Measurements from ENCODE around the gene TBC1D3B. TPM values are rescaled to one million over a fixed set of nuclear protein-coding genes. Genes with fewer than 3 reads are reported as not detected.

Gene TBC1D3B
- total RNA-seq, 1 experiment from 2014 or later, result 11.3 TPM

- intact Hi-C loops (cut with micrococcal nuclease), result loop anchor here (10.0 kb wide), 1 partner anchor 309 kb away; no protein-coding TSS in a partner anchor
- Histone ChIP-seq H3K9me3 (ENCODE audit: control insufficient read depth in 1 of 2, insufficient read depth in 1 of 2, low read depth in 1 of 2, low read length in 2 of 2) (no peaks in the 10 kb centered on the region), H3K9ac (ENCODE audit: low read length) (no peak overlapping the region), H3K9me2 (ENCODE audit: insufficient read depth) (no peaks in the 10 kb centered on the region), H3K4me1 (ENCODE audit: control insufficient read depth in 1 of 2, insufficient read depth in 2 of 2, low read length in 2 of 2) (peaks cover 0 to 3% of the 10 kb centered on the region in 2 experiments; a peak in 1 of 4 replicates), H3K4me3 (replicated peaks in 1 of 2; ENCODE audit: low read depth in 1 of 2, low read length in 2 of 2) (no peak overlapping the region), H3K27ac (ENCODE audit: low read depth, low read length) (no peak overlapping the region), H3K27me3 (ENCODE audit: insufficient read depth, low read length) (peaks cover 13% of the 10 kb centered on the region; the same call in 1 of the 2 replicates), H3K4me2 (ENCODE audit: low read length) (no peak overlapping the region), H2AFZ (ENCODE audit: low read depth, low read length, poor library complexity, severe bottlenecking) (no peak overlapping the region), H3K79me2 (ENCODE audit: insufficient read depth, low read length) (no peaks in the 10 kb centered on the region), H3K36me3 (ENCODE audit: control insufficient read depth in 1 of 2, insufficient read depth in 2 of 2, low read length in 2 of 2) (no peaks in the 10 kb centered on the region), H4K20me1 (ENCODE audit: insufficient read depth) (no peaks in the 10 kb centered on the region)
- ChIA-PET CTCF (no interaction called here), RAD21 (ENCODE audit: low non-redundant PET in 1 of 2, low total read pairs in 2 of 2, uncharacterized antibody in 2 of 2, unreplicated experiment in 2 of 2) (no interaction called here), POLR2A (no interaction called here)
- BruUV-seq (replicated peaks), result no TSS peak
- no peak for ATAC-seq
- no peak for TF ChIP-seq ZFX (IDR thresholded peaks at IDR 0.05)
- no peak for DNase-seq (ENCODE audit: low read depth, low spot score)
These were observed 22.4 kb downstream of the TBC1D3B start for GRCh38 chr17:36153895-36154610.

- H3K79me2 ChIP-seq (ENCODE audit: insufficient read depth, low read length), result no peaks in the 10 kb centered on the region
- peaks cover 0 to 6% of the 10 kb centered on the region in 2 experiments; a peak in 1 of 4 replicates for H3K4me1 ChIP-seq (ENCODE audit: control insufficient read depth in 1 of 2, insufficient read depth in 2 of 2, low read length in 2 of 2)
- H3K36me3 ChIP-seq (ENCODE audit: control insufficient read depth in 1 of 2, insufficient read depth in 2 of 2, low read length in 2 of 2), result no peaks in the 10 kb centered on the region
- no peak overlapping the region for H3K4me2 ChIP-seq (ENCODE audit: low read length)
- H3K9me2 ChIP-seq (ENCODE audit: insufficient read depth), result no peaks in the 10 kb centered on the region
- H3K27me3 ChIP-seq (ENCODE audit: insufficient read depth, low read length), result peaks cover 13% of the 10 kb centered on the region; the same call in 1 of the 2 replicates
- no TSS peak for BruUV-seq (replicated peaks)
- ChIA-PET RAD21 (ENCODE audit: low non-redundant PET in 1 of 2, low total read pairs in 2 of 2, uncharacterized antibody in 2 of 2, unreplicated experiment in 2 of 2) (no interaction called here), POLR2A (no interaction called here), CTCF (interaction anchor here (0.8 to 4.9 kb wide), 7 partner anchors 9 to 330 kb away, joined by 3 to 137 read pairs (median 4); no protein-coding TSS in a partner anchor)
- no peak overlapping the region for H3K4me3 ChIP-seq (replicated peaks in 1 of 2; ENCODE audit: low read depth in 1 of 2, low read length in 2 of 2)
- ATAC-seq (peak; percentile 46), DNase-seq (ENCODE audit: low read depth, low spot score) (no peak)
- H3K9me3 ChIP-seq (ENCODE audit: control insufficient read depth in 1 of 2, insufficient read depth in 1 of 2, low read depth in 1 of 2, low read length in 2 of 2), result no peaks in the 10 kb centered on the region
- no peak overlapping the region for H3K27ac ChIP-seq (ENCODE audit: low read depth, low read length)
- H2AFZ ChIP-seq (ENCODE audit: low read depth, low read length, poor library complexity, severe bottlenecking), result no peak overlapping the region
- H4K20me1 ChIP-seq (ENCODE audit: insufficient read depth), result no peaks in the 10 kb centered on the region
- no peak overlapping the region for H3K9ac ChIP-seq (ENCODE audit: low read length)
- intact Hi-C loops (cut with micrococcal nuclease), result loop anchor here (10.0 kb wide), 1 partner anchor 308 kb away; no protein-coding TSS in a partner anchor
- TF ChIP-seq EGR1 (IDR thresholded peaks at IDR 0.05; ENCODE audit: low read depth), result no peak
- TF ChIP-seq CTCF (IDR thresholded peaks at IDR 0.05 in 2 of 3, conservative IDR thresholded peaks at IDR 0.05 in 1 of 3; ENCODE audit: borderline replicate concordance in 1 of 3, insufficient read depth in 1 of 3, low read depth in 2 of 3, low read length in 2 of 3), result peak in 2 of 3 experiments; percentile 33 to 38; a peak in 2 of 6 replicates
- TF ChIP-seq CEBPB (IDR thresholded peaks at IDR 0.05; ENCODE audit: low read depth), result no peak
- 0 out of 2 replicates have a peak, but pooled peaks have one; percentile 13 for TF ChIP-seq RAD21 (IDR thresholded peaks at IDR 0.05; ENCODE audit: low read depth)
- no peak for TF ChIP-seq SRF (IDR thresholded peaks at IDR 0.05; ENCODE audit: low read depth)
- TF ChIP-seq, protein P1, sequence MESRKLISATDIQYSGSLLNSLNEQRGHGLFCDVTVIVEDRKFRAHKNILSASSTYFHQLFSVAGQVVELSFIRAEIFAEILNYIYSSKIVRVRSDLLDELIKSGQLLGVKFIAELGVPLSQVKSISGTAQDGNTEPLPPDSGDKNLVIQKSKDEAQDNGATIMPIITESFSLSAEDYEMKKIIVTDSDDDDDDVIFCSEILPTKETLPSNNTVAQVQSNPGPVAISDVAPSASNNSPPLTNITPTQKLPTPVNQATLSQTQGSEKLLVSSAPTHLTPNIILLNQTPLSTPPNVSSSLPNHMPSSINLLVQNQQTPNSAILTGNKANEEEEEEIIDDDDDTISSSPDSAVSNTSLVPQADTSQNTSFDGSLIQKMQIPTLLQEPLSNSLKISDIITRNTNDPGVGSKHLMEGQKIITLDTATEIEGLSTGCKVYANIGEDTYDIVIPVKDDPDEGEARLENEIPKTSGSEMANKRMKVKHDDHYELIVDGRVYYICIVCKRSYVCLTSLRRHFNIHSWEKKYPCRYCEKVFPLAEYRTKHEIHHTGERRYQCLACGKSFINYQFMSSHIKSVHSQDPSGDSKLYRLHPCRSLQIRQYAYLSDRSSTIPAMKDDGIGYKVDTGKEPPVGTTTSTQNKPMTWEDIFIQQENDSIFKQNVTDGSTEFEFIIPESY (IDR thresholded peaks at IDR 0.05; ENCODE audit: extremely low read depth, insufficient replicate concordance, low read length), result no peak
- no peak for TF ChIP-seq SIN3A (IDR thresholded peaks at IDR 0.05; ENCODE audit: low read depth)
- no peak for TF ChIP-seq ZNF274 (IDR thresholded peaks at IDR 0.05; ENCODE audit: low read depth, low read length)
- TF ChIP-seq POLR2AphosphoS5 (IDR thresholded peaks at IDR 0.05; ENCODE audit: low read depth, low read length), result no peak
- TF ChIP-seq YY1 (IDR thresholded peaks at IDR 0.05; ENCODE audit: extremely low read depth, insufficient replicate concordance, low read depth, low read length), result no peak
- no peak for TF ChIP-seq JUND (IDR thresholded peaks at IDR 0.05)
These were observed 23.8 kb downstream of the TBC1D3B start for GRCh38 chr17:36152639-36153120.
